M059J (cell line): ENCODE measurements around the gene PCDHA9. TPM values are rescaled to one million over a fixed set of nuclear protein-coding genes. Genes with fewer than 3 reads are reported as not detected.

Source experiments
- DNase-seq: peaks from one replicate; pipeline ENCODE4 v3.0.0-alpha.2; 2012; ENCODE audit warnings: low read depth
- total RNA-seq: library from RNA; depleted of rRNA; stranded (reverse); fragments of >200 nt; shearing (Covaris generic); gene quantifications from 2 replicates; pipeline ENCODE4 v1.2.3, GENCODE V29; 2014; rRNA removed

The PCDHA9 gene
- total RNA-seq, 1 experiment from 2014 or later = not detected

GRCh38 chr5:140877262-140877581, 29.0 kb downstream of the PCDHA9 start:
- no peak for DNase-seq

DNA sequence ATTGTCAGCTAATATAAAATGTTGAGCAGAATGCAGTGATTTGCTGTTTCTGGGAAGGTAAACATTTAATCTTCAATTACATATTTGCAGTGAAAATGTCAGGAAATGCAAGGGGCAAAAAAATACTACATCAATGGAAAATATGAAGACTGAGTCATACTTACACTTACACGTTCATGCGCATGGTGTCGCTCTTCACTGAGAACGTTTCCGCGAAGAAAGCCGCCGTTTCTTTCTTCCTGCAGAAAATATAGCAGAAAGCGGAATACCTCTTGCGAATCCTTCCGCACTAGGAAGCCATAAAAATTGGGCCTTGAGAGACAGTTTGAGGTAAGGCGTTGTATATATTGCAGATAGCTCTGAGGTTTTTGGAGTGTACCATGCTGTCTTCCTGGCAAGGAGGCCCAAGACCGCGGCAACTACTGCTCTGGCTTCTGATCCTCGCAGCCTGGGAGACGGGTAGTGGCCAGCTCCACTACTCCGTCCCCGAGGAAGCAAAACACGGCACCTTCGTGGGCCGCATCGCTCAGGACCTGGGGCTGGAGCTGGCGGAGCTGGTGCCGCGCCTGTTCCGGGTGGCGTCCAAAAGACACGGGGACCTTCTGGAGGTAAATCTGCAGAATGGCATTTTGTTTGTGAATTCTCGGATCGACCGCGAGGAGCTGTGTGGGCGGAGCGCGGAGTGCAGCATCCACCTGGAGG, 33.9 kb downstream of the PCDHA9 start, which contains the start of gene PCDHA13:
Gene PCDHA13, plus strand, starts transcription at position 236 of the 702 bp plus-strand sequence. Its CDS starts 145 bp downstream, at position 381.
- no peak for DNase-seq

GRCh38 chr5:140882591-140882899, 34.4 kb downstream of the PCDHA9 start:
- DNase-seq = no peak

DNA sequence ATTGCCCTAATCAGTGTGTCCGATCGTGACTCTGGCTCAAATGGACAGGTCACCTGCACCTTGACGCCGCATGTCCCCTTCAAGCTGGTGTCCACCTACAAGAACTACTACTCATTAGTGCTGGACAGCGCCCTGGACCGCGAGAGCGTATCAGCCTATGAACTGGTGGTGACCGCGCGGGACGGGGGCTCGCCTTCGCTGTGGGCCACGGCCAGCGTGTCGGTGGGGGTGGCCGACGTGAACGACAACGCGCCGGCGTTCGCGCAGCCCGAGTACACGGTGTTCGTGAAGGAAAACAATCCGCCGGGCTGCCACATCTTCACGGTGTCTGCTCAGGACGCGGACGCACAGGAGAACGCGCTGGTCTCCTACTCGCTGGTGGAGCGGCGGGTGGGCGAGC, 35.2 kb downstream of the PCDHA9 start:
- no peak for DNase-seq

- DNase-seq = no peak
These were observed 35.9 kb downstream of the PCDHA9 start for GRCh38 chr5:140883927-140884697.

Other genes starting within 250 kb of the PCDHA9 start
- 0.47 TPM in 1 of 2 replicates, not detected in the other for gene CD14, start 215.2 kb upstream of the PCDHA9 start, total RNA-seq
- 15.2 and 32.7 TPM in 2 replicates for gene TMCO6, start 208.9 kb upstream of the PCDHA9 start, total RNA-seq
- gene NDUFA2, start 200.8 kb upstream of the PCDHA9 start, total RNA-seq = 87.2 and 106 TPM in 2 replicates
- 96.8 and 118 TPM in 2 replicates for gene IK, start 200.6 kb upstream of the PCDHA9 start, total RNA-seq
- 11.7 and 26.5 TPM in 2 replicates for gene WDR55, start 183.5 kb upstream of the PCDHA9 start, total RNA-seq
- gene DND1, start 174.8 kb upstream of the PCDHA9 start, total RNA-seq = 0.44 TPM in 1 of 2 replicates, not detected in the other
- 36.8 and 58.1 TPM in 2 replicates for gene HARS1, start 157.0 kb upstream of the PCDHA9 start, total RNA-seq
- gene HARS2, start 156.9 kb upstream of the PCDHA9 start, total RNA-seq = 29.6 and 36.7 TPM in 2 replicates
- gene ZMAT2, start 147.9 kb upstream of the PCDHA9 start, total RNA-seq = 68.0 and 71.3 TPM in 2 replicates
- gene PCDHA1, start 62.2 kb upstream of the PCDHA9 start, total RNA-seq = 0.05 TPM in 1 of 2 replicates, not detected in the other
- not detected in 2 replicates for gene PCDHA2, start 53.5 kb upstream of the PCDHA9 start, total RNA-seq
- gene PCDHA3, start 47.3 kb upstream of the PCDHA9 start, total RNA-seq = not detected in 2 replicates
- gene PCDHA4, start 41.3 kb upstream of the PCDHA9 start, total RNA-seq = not detected in 2 replicates
- gene PCDHA5, start 26.8 kb upstream of the PCDHA9 start, total RNA-seq = not detected in 2 replicates
- not detected in 2 replicates for gene PCDHA6, start 20.4 kb upstream of the PCDHA9 start, total RNA-seq
- 0.02 TPM in 1 of 2 replicates, not detected in the other for gene PCDHA7, start 14.1 kb upstream of the PCDHA9 start, total RNA-seq
- not detected in 2 replicates for gene PCDHA8, start 7.2 kb upstream of the PCDHA9 start, total RNA-seq
- not detected in 2 replicates for gene PCDHA10, start 7.5 kb downstream of the PCDHA9 start, total RNA-seq
- 0.07 and 0.27 TPM in 2 replicates for gene PCDHA11, start 20.6 kb downstream of the PCDHA9 start, total RNA-seq
- not detected in 2 replicates for gene PCDHA12, start 26.9 kb downstream of the PCDHA9 start, total RNA-seq
- not detected in 2 replicates for gene PCDHA13, start 33.7 kb downstream of the PCDHA9 start, total RNA-seq
- gene PCDHAC1, start 77.9 kb downstream of the PCDHA9 start, total RNA-seq = 0.25 and 0.34 TPM in 2 replicates
- gene PCDHAC2, start 118.1 kb downstream of the PCDHA9 start, total RNA-seq = 0.17 TPM in 1 of 2 replicates, not detected in the other
- not detected in 2 replicates for gene PCDHB1, start 203.0 kb downstream of the PCDHA9 start, total RNA-seq
- gene PCDHB2, start 246.2 kb downstream of the PCDHA9 start, total RNA-seq = 0.32 and 2.1 TPM in 2 replicates